Measurements from ENCODE around the gene LDLR.
"Not testable (repeated sequence)": the region's sequence is repeated elsewhere in the genome, so short reads cannot be mapped to it uniquely, and the experiment has no call there.

The LDLR gene

GRCh38 chr19:11113140-11113708 is 24.0 kb downstream of the LDLR start:
- TF ChIP-seq CTCF (IDR thresholded peaks at IDR 0.05; ENCODE audit: control insufficient read depth, extremely low read depth, insufficient read depth), result no peak
- H3K4me3 ChIP-seq (ENCODE audit: low read depth, low read length), result no peak overlapping the region
- DNase-seq (ENCODE audit: low read depth), result no peak

GRCh38 chr19:11115042-11115441 is 25.8 kb downstream of the LDLR start:
- TF ChIP-seq CTCF (IDR thresholded peaks at IDR 0.05; ENCODE audit: control insufficient read depth, extremely low read depth, insufficient read depth), result no peak

GRCh38 chr19:11115895-11116446 is 26.7 kb downstream of the LDLR start:
- no peak overlapping the region for H3K4me3 ChIP-seq (ENCODE audit: low read depth, low read length)
- no peak for DNase-seq (ENCODE audit: low read depth)
- TF ChIP-seq CTCF (IDR thresholded peaks at IDR 0.05; ENCODE audit: control insufficient read depth, extremely low read depth, insufficient read depth), result no peak

More at GRCh38 chr19:11115042-11115441, 25.8 kb downstream of the LDLR start:
- no peak for DNase-seq (ENCODE audit: low read depth)
- H3K4me3 ChIP-seq (ENCODE audit: low read depth, low read length), result no peak overlapping the region

- H3K4me3 ChIP-seq (ENCODE audit: low read depth, low read length), result no peak overlapping the region
- DNase-seq (ENCODE audit: low read depth), result no peak
- no peak for TF ChIP-seq CTCF (IDR thresholded peaks at IDR 0.05; ENCODE audit: control insufficient read depth, extremely low read depth, insufficient read depth)
Observed at GRCh38 chr19:11116507-11116906, 27.2 kb downstream of the LDLR start.

GRCh38 chr19:11121963-11122362 is 32.7 kb downstream of the LDLR start:
- not testable (repeated sequence) for DNase-seq (ENCODE audit: low read depth); H3K4me3 ChIP-seq (ENCODE audit: low read depth, low read length)

GRCh38 chr19:11123114-11123513 is 33.9 kb downstream of the LDLR start:
- no peak for DNase-seq (ENCODE audit: low read depth)
- no peak overlapping the region for H3K4me3 ChIP-seq (ENCODE audit: low read depth, low read length)
- TF ChIP-seq CTCF (IDR thresholded peaks at IDR 0.05; ENCODE audit: control insufficient read depth, extremely low read depth, insufficient read depth), result no peak

GRCh38 chr19:11124157-11124556 is 34.9 kb downstream of the LDLR start:
- not testable (repeated sequence) for DNase-seq (ENCODE audit: low read depth); H3K4me3 ChIP-seq (ENCODE audit: low read depth, low read length)

GRCh38 chr19:11125994-11126685 is 36.9 kb downstream of the LDLR start:
- no peak for DNase-seq (ENCODE audit: low read depth)
- peak; percentile 81 for TF ChIP-seq CTCF (IDR thresholded peaks at IDR 0.05; ENCODE audit: control insufficient read depth, extremely low read depth, insufficient read depth)

More at GRCh38 chr19:11125994-11126685, 36.9 kb downstream of the LDLR start:
- no peak overlapping the region for H3K4me3 ChIP-seq (ENCODE audit: low read depth, low read length)
